HG02885 (cell line): ENCODE data around the gene COL23A1.

Experiments
- ATAC-seq: cut with Tn5 transposase; IDR thresholded peaks from one replicate; pipeline ENCODE4 v1.9.1; 2021; ENCODE audit warnings: mild to moderate bottlenecking; ENCODE audit not compliant: unreplicated experiment, poor library complexity

COL23A1 gene

GRCh38 chr5:178515776-178516503 lies 74.3 kb downstream of the COL23A1 start:
- ATAC-seq: no peak

GRCh38 chr5:178514851-178515418 lies 75.3 kb downstream of the COL23A1 start:
- no peak for ATAC-seq

- ATAC-seq: no peak
These were observed 79.0 kb downstream of the COL23A1 start for GRCh38 chr5:178511172-178511571.

GRCh38 chr5:178509491-178510057 lies 80.6 kb downstream of the COL23A1 start:
- ATAC-seq: no peak

DNA sequence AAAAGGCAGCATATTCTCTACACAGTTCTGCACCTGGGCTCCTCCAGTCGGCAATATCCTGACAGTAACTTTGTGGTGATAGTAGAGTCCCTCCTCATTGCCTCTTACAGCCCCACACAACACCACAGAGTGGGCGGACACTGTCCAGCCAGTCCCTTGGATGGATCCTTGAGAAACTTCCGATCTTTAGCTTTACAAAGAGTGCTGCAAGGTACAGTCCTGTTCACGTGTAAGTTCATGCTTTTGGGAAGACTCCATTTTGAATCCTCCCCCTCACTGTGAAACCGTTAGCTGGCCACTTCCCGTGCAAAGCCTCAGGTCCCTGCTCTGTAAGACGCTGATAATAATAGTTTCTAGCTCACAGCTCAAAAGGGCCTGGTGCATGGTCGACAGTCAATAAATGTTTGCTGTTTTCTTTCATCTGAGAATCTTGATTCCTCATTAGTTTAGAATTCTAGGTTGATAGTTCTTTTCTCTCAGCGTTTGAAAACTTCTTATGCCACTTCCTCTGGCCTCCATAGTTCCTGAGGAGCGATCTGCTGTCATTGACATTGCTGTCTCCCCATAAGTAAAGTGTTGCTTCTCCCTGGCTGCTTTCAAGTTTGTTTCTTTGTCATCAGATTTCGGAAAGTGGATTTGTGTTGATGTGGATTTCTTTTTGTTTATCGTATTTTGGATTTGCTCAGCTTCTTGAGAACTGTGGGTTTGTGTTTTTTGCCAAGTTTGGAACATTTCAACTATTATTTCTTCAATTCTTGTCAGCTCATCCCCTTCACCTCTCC lies 82.9 kb downstream of the COL23A1 start:
- no peak for ATAC-seq

- no peak for ATAC-seq
These were observed 84.4 kb downstream of the COL23A1 start for GRCh38 chr5:178505639-178506407.

DNA sequence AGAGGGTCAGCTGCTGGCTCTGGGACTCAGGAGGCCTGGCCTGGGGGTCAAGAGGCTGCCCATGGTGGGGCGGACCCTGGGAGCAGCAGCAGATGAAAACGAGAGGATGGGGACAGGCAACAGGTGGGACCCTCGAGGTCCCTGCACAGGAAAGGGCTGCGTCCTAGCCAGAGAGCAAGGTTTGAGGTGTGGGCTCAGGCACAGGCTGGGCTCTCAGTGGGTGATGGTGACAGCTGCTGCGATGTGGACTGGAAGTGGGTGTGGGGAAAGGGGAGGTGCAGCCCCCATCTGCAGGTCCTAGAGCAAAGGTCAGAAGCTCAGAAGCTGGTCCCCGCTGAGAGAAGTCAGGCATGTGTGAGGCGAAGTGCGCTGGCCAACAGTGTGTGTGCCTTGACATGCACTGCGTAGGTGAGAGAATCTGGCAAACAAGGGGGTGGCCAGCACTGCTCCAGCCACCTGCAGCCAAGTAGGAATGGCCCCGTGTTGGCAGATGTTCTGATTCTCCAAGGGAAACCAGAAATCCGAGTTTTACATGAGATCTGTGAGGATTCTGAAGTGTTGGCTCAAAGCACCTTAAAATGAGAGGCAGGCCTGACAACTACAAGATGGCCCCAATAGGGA lies 85.7 kb downstream of the COL23A1 start:
- ATAC-seq: no peak

GRCh38 chr5:178502401-178503100 lies 87.6 kb downstream of the COL23A1 start:
- no peak for ATAC-seq

GRCh38 chr5:178499352-178499751 lies 90.8 kb downstream of the COL23A1 start:
- ATAC-seq: no peak

DNA sequence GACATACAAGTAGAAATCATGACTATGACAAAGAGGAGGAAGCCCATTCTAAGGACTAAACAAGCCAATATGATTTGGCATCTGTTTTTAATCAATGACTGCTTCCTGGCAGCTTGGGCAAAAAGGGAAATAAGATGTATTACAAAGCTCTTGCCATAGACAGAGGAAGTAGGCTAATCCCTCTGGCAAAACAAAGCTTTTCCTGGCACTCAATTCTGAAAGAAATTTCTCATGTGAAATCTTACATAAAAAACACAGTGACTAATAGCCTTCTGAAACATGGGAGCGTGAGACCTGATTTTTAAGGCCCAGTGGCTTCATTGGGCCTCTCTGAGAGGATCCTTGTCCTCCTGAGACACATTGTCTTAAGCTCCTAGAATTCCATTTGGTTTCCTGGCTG lies 93.6 kb downstream of the COL23A1 start:
- no peak for ATAC-seq

- ATAC-seq: no peak
These were observed 94.0 kb downstream of the COL23A1 start for GRCh38 chr5:178496214-178496613.

GRCh38 chr5:178495706-178496105 lies 94.5 kb downstream of the COL23A1 start:
- ATAC-seq: no peak

GRCh38 chr5:178492278-178492677 lies 97.9 kb downstream of the COL23A1 start:
- ATAC-seq: no peak

- no peak for ATAC-seq
These were observed 99.1 kb downstream of the COL23A1 start for GRCh38 chr5:178490935-178491652.

DNA sequence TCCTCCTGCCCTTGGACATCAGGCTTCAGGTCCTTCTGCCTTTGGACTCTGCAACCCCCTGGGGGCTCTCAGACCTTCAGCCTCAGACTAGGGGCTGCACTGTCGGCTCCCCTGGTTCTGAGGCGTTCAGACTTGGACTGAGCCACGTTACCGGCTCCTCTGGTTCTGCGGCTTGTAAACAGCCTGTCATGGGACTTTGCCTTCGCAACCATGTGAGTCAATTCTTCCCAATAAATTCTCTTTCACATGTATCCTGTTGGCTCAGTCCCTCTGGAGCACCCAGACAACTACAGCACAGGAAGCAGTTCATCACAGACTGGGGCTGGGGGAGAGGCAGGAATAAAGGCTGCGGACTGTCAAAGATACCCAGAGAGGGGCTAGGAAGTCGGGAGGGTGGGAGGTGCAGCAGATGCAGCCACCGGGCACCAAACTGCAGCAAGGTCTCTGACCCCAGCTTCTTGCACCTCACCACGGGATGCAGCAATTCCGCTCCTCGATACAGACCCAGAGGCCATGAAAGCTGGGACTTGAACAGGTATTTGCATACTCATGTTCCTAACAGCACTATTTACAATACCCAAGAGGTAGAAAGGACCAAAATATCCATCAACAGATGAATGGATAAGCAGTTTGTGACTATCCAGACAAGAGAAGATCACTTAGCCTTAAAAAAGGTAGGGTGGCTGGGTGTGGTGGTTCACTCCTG lies 100.8 kb downstream of the COL23A1 start:
- no peak for ATAC-seq

DNA sequence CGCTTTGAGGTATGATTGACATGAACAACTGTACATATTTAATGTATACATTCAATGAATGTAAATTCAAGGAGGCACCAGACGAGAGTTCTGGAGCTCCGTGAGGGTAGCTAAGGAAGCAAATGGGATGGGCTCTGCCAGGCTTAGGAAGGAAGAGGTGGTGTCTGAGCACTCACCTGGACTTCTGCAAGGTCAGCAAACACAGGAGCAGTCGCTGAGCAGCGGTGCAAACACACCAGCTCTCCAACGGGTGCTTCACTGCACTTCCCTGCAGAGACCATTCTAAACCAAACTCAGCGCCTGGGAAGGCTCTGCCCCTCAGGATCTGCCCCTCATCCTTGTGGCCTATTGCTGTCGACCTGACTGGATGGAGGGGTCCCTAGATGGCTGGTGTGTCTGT lies 101.5 kb downstream of the COL23A1 start:
- no peak for ATAC-seq

DNA sequence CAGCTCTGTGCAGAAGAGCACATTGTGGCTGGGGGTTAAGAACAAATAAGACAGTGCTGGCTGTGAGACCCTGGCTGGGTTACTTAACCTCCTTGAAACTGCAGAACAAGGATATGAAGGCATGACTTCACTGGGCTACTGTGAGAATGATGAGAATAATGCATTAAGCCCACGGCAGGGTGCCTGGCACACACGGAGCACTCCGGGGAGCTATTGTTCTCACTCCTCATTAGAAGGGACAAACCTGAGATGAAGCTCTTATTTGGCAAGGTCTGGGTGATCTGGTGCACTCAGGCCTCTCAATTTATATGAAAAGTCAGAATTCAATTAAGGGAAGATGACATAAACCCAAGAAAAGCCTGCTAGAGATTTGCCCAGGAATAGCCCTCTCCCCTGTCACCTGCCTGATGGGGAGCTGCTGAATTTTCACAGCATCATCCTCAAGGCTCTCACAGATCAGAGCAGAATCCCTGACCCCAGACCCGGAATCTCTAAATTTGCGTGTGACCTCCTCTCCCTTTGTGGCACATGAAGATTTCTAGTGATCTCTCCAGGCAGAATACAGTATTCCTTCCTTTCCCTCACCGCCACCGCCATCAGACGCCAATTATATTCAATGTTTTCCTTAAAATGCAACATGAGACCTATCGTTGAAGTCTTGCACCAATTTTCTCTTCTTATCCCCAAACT lies 102.1 kb downstream of the COL23A1 start:
- ATAC-seq: no peak
